Measurements from ENCODE around the gene DFFA. TPM values are rescaled to one million over a fixed set of nuclear protein-coding genes. Genes with fewer than 3 reads are reported as not detected.

Gene DFFA
- total and polyA plus RNA-seq, 9 of the 15 experiments (the other 6 are each of a cell fraction or from before 2014, with no cell fraction given) = 39.6 to 74.8 (median 59.2) TPM

GRCh38 chr1:10430216-10431069 lies 41.9 kb downstream of the DFFA start, which contains the start of gene CENPS (continued):
- TF ChIP-seq ZNF212 (CRISPR knock-in tag; IDR thresholded peaks at IDR 0.05) (0 out of 2 replicates have a peak, but pooled peaks have one; percentile 69), BMI1 (IDR thresholded peaks at IDR 0.05; ENCODE audit: low read length) (peak; percentile 62), SMARCB1 (IDR thresholded peaks at IDR 0.05; ENCODE audit: insufficient read length, low read depth) (no peak), POLR2G (IDR thresholded peaks at IDR 0.05; ENCODE audit: low read depth, low read length) (peak; percentile 84), SIN3A (IDR thresholded peaks at IDR 0.05; ENCODE audit: borderline replicate concordance in 2 of 2, control insufficient read depth in 1 of 2, low read depth in 2 of 2, low read length in 2 of 2) (peak; percentile 84 to 87; a peak in 1 of 4 replicates), ZBTB17 (CRISPR knock-in tag; IDR thresholded peaks at IDR 0.05) (peak; percentile 93), ZNF764 (CRISPR knock-in tag; IDR thresholded peaks at IDR 0.05; ENCODE audit: low read depth) (0 out of 2 replicates have a peak, but pooled peaks have one; percentile 73), CTCFL (IDR thresholded peaks at IDR 0.05; ENCODE audit: borderline replicate concordance, insufficient read depth, low read depth, low read length, poor library complexity, severe bottlenecking) (peak; percentile 97), GATAD2A (IDR thresholded peaks at IDR 0.05) (peak; percentile 89; the same call in 1 of the 2 replicates), MCM2 (IDR thresholded peaks at IDR 0.05; ENCODE audit: low read depth) (no peak), RNF2 (IDR thresholded peaks at IDR 0.05) (peak; percentile 91), NFIX (CRISPR knock-in tag; IDR thresholded peaks at IDR 0.05; ENCODE audit: low read depth) (no peak), ZNF146 (CRISPR knock-in tag; IDR thresholded peaks at IDR 0.05; ENCODE audit: unreplicated experiment) (no peak), TBL1XR1 (IDR thresholded peaks at IDR 0.05; ENCODE audit: low read length in 2 of 2) (peak; percentile 47 to 76; a peak in 3 of 4 replicates), TFAP4 (CRISPR knock-in tag; IDR thresholded peaks at IDR 0.05; ENCODE audit: borderline replicate concordance) (peak; percentile 81; the same call in 1 of the 2 replicates), CAMTA2 (CRISPR knock-in tag; conservative IDR thresholded peaks at IDR 0.05) (peak; percentile 64; the same call in 1 of the 2 replicates), ARID4B (CRISPR knock-in tag; IDR thresholded peaks at IDR 0.05) (peak; percentile 97)
- TF ChIP-seq, protein P1, sequence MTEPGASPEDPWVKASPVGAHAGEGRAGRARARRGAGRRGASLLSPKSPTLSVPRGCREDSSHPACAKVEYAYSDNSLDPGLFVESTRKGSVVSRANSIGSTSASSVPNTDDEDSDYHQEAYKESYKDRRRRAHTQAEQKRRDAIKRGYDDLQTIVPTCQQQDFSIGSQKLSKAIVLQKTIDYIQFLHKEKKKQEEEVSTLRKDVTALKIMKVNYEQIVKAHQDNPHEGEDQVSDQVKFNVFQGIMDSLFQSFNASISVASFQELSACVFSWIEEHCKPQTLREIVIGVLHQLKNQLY (CRISPR knock-in tag; conservative IDR thresholded peaks at IDR 0.05) = 0 out of 4 replicates have a peak, but pooled peaks of 1 of the 2 experiments have one; percentile 36

Measured in K562 (cell line).